Sigmoid colon (tissue), 7 donors: ENCODE measurements around the gene TIAM1. TPM values are rescaled to one million over a fixed set of nuclear protein-coding genes. Genes with fewer than 3 reads are reported as not detected.

Experiments
- DNase-seq: peaks from one replicate; pipeline ENCODE4 v3.0.0-alpha.2; 2019
- H3K27ac ChIP-seq, 4 donors: fragments of 200-600 bp; sonication (generic); one replicate each; pipeline ENCODE4 v1.5.1; 2016 to 2019; ENCODE audit warnings: mild to moderate bottlenecking in 1 of 4
- H3K27me3 ChIP-seq, 3 donors: fragments of 200-600 bp; sonication (generic); one replicate each; pipeline ENCODE4 v1.5.1; 2019; ENCODE audit warnings: mild to moderate bottlenecking in 1 of 3
- H3K36me3 ChIP-seq, 4 donors: fragments of 200-600 bp; sonication (generic); one replicate each; pipeline ENCODE4 v1.5.1; 2016 to 2019
- H3K4me1 ChIP-seq, 4 donors: fragments of 200-600 bp; sonication (generic); one replicate each; pipeline ENCODE4 v1.5.1; 2017 to 2019
- H3K4me3 ChIP-seq, 4 donors: fragments of 200-600 bp; sonication (generic); one replicate each; pipeline ENCODE4 v1.5.1; 2017 to 2019; ENCODE audit warnings: mild to moderate bottlenecking in 2 of 4, moderate library complexity in 1 of 4
- H3K9me3 ChIP-seq, 4 donors: fragments of 200-600 bp in 3 of 4; sonication (generic) in 3 of 4; one replicate each; pipeline versions ENCODE4 v1.5.1 to v1.6.1; 2013 to 2019
- CTCF ChIP-seq, 4 experiments: fragments of 450-650 bp in 3 of 4; fragments of 200-600 bp in 1 of 4; IDR thresholded peaks; one replicate each; pipeline ENCODE4 v1.5.1; 2016 to 2019; ENCODE audit warnings: antibody characterized with exemption in 4 of 4, mild to moderate bottlenecking in 3 of 4, moderate library complexity in 2 of 4
- EP300 ChIP-seq, 4 donors: sonication (generic); formaldehyde crosslinking; IDR thresholded peaks; one replicate each; pipeline ENCODE4 v1.6.1; 2017; ENCODE audit warnings: antibody characterized with exemption in 4 of 4
- POLR2A ChIP-seq, 2 donors: fragments of 450-650 bp; IDR thresholded peaks; one replicate each; pipeline ENCODE4 v1.6.1; 2016; ENCODE audit warnings: antibody characterized with exemption in 2 of 2, mild to moderate bottlenecking in 2 of 2, moderate library complexity in 2 of 2
- POLR2AphosphoS5 ChIP-seq, 4 donors: sonication (generic); formaldehyde crosslinking; IDR thresholded peaks; one replicate each; pipeline ENCODE4 v1.6.1; 2017; ENCODE audit warnings: antibody characterized with exemption in 4 of 4
- WGBS, 2 donors: extraction: QIAGEN DNeasy Blood & Tissue Kit; methylation state at CpG; one replicate each; pipeline ENCODE4 v1.1.7; 2013; 5-methylcytosine and 5-hydroxymethylcytosine counted together
- intact Hi-C: fragments of 100-400 bp; cut with DNase I; formaldehyde crosslinking; loops from one replicate; pipeline ENCODE4 v1.15.1; 2023
- polyA plus RNA-seq, 3 donors: library from polyadenylated mRNA; stranded (reverse); fragments of 200-250 nt; gene quantifications; one replicate each; pipeline ENCODE4 v1.2.3, GENCODE V29; 2013
- total RNA-seq, 4 donors: library from RNA; depleted of rRNA; stranded (reverse); fragments of >200 nt; gene quantifications; one replicate each; pipeline ENCODE4 v1.1.0, GENCODE V29; 2016
- donor health status: healthy with polysubstance abuse.
- donor health status: Bipolar disorder and iron deficiency.
- donor health status: healthy.

Gene TIAM1
- total and polyA plus RNA-seq, 7 donors, result 1.2 to 20.5 (median 8.6) TPM

- no peaks in the 10 kb centered on the region for H3K36me3 ChIP-seq
- intact Hi-C loops, result no loop called here
Observed at GRCh38 chr21:31075848-31076247, 268.2 kb downstream of the TIAM1 start.

DNA sequence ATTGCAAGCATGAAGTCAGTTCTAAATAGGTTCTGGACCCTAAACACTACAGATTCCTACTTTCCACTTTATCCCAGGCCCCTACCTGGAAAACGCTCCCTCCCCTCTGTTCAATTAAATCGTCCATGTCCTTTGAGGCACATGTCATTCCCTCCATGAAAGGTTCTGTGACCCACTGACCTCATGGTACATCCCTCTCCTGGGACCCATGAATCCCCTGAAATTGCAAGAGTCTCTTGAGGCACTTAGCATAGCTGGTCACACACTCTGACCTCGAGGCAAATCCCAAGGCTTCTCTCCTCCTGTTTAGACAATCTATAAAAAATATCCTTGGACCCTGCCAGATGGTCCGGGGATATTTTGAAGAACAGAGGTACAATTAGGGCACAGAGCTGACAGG, 271.5 kb downstream of the TIAM1 start:
- intact Hi-C loops, result no loop called here
- no peaks in the 10 kb centered on the region for H3K4me1 ChIP-seq

More at GRCh38 chr21:31075848-31076247, 268.2 kb downstream of the TIAM1 start:
- WGBS, 2 donors, result 90 to 96% methylated on average over 6 of the region's 6 CpGs
- Histone ChIP-seq H3K4me3 (no peak overlapping the region), H3K27me3 (no peaks in the 10 kb centered on the region), H3K4me1 (no peaks in the 10 kb centered on the region), H3K27ac (no peak overlapping the region), H3K9me3 (no peaks in the 10 kb centered on the region)
- DNase-seq, result no peak
- TF ChIP-seq EP300 (IDR thresholded peaks at IDR 0.05), result no peak
- TF ChIP-seq POLR2A (IDR thresholded peaks at IDR 0.05), result no peak
- no peak for TF ChIP-seq CTCF (IDR thresholded peaks at IDR 0.05)

More for the DNA sequence above, 271.5 kb downstream of the TIAM1 start:
- Histone ChIP-seq H3K27me3 (no peaks in the 10 kb centered on the region), H3K9me3 (no peaks in the 10 kb centered on the region), H3K27ac (no peak overlapping the region), H3K36me3 (no peaks in the 10 kb centered on the region), H3K4me3 (no peak overlapping the region)
- TF ChIP-seq CTCF (IDR thresholded peaks at IDR 0.05) (no peak), EP300 (IDR thresholded peaks at IDR 0.05) (no peak), POLR2AphosphoS5 (IDR thresholded peaks at IDR 0.05) (no peak), POLR2A (IDR thresholded peaks at IDR 0.05) (no peak)
- WGBS, 2 donors, result 47 to 65% methylated on average over 4 of the region's 4 CpGs
- DNase-seq, result no peak
